Gastroesophageal sphincter (tissue), 3 donors: ENCODE results near the gene KCNH1.

Source experiments
- POLR2A ChIP-seq, 2 donors: fragments of 450-650 bp; IDR thresholded peaks; one replicate each; pipeline ENCODE4 v1.6.1; 2017; ENCODE audit warnings: antibody characterized with exemption in 2 of 2, mild to moderate bottlenecking in 2 of 2, moderate library complexity in 1 of 2
- TF ChIP-seq, protein P1 (sequence below), 4 experiments: fragments of 200-600 bp in 2 of 4; fragments of 450-650 bp in 2 of 4; sonication (generic) in 1 of 4; IDR thresholded peaks; one replicate each; pipeline ENCODE4 v1.5.1; 2017 to 2019; ENCODE audit warnings: antibody characterized with exemption in 4 of 4, mild to moderate bottlenecking in 2 of 4, moderate library complexity in 2 of 4

DNA sequence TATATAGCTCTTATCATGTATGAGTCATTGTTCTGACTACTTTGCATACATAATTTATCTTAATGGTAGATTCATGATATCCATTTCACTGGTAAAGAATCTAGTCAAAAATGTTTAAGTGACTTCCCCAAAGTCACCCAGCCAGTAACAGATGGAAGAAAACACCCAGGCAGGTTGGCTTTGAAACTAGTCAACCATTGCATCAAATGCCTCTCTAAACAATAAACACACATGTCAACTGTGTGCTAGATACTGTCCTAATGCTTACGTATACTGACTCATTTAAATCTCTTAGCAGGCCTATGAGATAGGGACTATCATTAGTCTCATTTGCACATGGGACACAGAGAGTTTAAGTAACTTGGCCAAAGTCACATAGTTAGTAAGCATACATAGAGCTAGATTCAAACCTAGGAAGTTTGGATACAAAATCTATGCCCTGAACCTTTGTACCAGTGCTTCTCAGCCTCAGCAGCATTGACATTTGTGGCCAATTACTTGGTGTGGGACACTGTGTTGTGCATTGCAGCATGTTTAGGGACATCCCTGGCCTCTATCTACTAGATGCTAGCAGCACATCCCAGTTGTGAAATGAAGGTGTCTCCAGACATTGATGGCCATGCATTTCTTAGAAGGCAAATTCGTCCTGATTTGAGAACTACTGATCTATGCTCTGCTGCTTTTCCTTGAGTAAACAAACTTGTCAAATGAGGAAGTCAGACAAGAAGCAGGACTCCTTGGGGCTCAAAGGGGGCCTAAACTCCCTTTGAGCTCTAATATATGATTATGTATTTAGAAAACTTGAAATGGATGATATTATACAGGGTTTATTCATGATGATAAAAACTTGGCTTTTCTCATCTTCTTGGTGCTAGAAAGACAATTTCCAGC lies 316.3 kb downstream of the KCNH1 start:
- no peak for TF ChIP-seq POLR2A (IDR thresholded peaks at IDR 0.05)
- TF ChIP-seq, protein P1, sequence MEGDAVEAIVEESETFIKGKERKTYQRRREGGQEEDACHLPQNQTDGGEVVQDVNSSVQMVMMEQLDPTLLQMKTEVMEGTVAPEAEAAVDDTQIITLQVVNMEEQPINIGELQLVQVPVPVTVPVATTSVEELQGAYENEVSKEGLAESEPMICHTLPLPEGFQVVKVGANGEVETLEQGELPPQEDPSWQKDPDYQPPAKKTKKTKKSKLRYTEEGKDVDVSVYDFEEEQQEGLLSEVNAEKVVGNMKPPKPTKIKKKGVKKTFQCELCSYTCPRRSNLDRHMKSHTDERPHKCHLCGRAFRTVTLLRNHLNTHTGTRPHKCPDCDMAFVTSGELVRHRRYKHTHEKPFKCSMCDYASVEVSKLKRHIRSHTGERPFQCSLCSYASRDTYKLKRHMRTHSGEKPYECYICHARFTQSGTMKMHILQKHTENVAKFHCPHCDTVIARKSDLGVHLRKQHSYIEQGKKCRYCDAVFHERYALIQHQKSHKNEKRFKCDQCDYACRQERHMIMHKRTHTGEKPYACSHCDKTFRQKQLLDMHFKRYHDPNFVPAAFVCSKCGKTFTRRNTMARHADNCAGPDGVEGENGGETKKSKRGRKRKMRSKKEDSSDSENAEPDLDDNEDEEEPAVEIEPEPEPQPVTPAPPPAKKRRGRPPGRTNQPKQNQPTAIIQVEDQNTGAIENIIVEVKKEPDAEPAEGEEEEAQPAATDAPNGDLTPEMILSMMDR (IDR thresholded peaks at IDR 0.05) = no peak
